ENCODE results near the gene TTN.

TTN gene

GRCh38 chr2:178692845-178693244, 114.4 kb downstream of the TTN start:
- ATAC-seq: no peak
- TF ChIP-seq PPARA (CRISPR knock-in tag; IDR thresholded peaks at IDR 0.05; ENCODE audit: borderline replicate concordance): no peak
- TF ChIP-seq ZNF8 (CRISPR knock-in tag; IDR thresholded peaks at IDR 0.05): no peak
- TF ChIP-seq ZNF565 (CRISPR knock-in tag; conservative IDR thresholded peaks at IDR 0.05; ENCODE audit: low read depth): no peak
- TF ChIP-seq TCF4 (CRISPR knock-in tag; IDR thresholded peaks at IDR 0.05; ENCODE audit: borderline replicate concordance): no peak
- no peak for TF ChIP-seq ISL1 (CRISPR knock-in tag; IDR thresholded peaks at IDR 0.05)
- no peak for TF ChIP-seq TOX (CRISPR knock-in tag; IDR thresholded peaks at IDR 0.05; ENCODE audit: borderline replicate concordance)
- no peak for TF ChIP-seq GLIS3 (CRISPR knock-in tag; IDR thresholded peaks at IDR 0.05)
- TF ChIP-seq, protein P1, sequence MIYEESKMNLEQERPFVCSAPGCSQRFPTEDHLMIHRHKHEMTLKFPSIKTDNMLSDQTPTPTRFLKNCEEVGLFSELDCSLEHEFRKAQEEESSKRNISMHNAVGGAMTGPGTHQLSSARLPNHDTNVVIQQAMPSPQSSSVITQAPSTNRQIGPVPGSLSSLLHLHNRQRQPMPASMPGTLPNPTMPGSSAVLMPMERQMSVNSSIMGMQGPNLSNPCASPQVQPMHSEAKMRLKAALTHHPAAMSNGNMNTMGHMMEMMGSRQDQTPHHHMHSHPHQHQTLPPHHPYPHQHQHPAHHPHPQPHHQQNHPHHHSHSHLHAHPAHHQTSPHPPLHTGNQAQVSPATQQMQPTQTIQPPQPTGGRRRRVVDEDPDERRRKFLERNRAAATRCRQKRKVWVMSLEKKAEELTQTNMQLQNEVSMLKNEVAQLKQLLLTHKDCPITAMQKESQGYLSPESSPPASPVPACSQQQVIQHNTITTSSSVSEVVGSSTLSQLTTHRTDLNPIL (CRISPR knock-in tag; IDR thresholded peaks at IDR 0.05; ENCODE audit: low read depth): no peak

GRCh38 chr2:178689808-178690207, 117.4 kb downstream of the TTN start:
- ATAC-seq: no peak
- TF ChIP-seq TCF4 (CRISPR knock-in tag; IDR thresholded peaks at IDR 0.05; ENCODE audit: borderline replicate concordance): no peak

- TF ChIP-seq ZNF8 (CRISPR knock-in tag; IDR thresholded peaks at IDR 0.05): no peak
- no peak for TF ChIP-seq OSR1 (CRISPR knock-in tag; IDR thresholded peaks at IDR 0.05)
- no peak for TF ChIP-seq ZNF70 (CRISPR knock-in tag; IDR thresholded peaks at IDR 0.05)
- no peak for TF ChIP-seq ISL1 (CRISPR knock-in tag; IDR thresholded peaks at IDR 0.05)
- TF ChIP-seq TCF4 (CRISPR knock-in tag; IDR thresholded peaks at IDR 0.05; ENCODE audit: borderline replicate concordance): no peak
- no peak for ATAC-seq
These were observed 123.3 kb downstream of the TTN start for GRCh38 chr2:178683877-178684276.

GRCh38 chr2:178681081-178681480, 126.1 kb downstream of the TTN start:
- ATAC-seq: no peak
- TF ChIP-seq TCF4 (CRISPR knock-in tag; IDR thresholded peaks at IDR 0.05; ENCODE audit: borderline replicate concordance) (no peak), BACH2 (CRISPR knock-in tag; IDR thresholded peaks at IDR 0.05; ENCODE audit: borderline replicate concordance) (no peak), ZNF70 (CRISPR knock-in tag; IDR thresholded peaks at IDR 0.05) (no peak), CSRNP3 (CRISPR knock-in tag; IDR thresholded peaks at IDR 0.05) (no peak), ISL1 (CRISPR knock-in tag; IDR thresholded peaks at IDR 0.05) (no peak), ARNTL (CRISPR knock-in tag; IDR thresholded peaks at IDR 0.05; ENCODE audit: borderline replicate concordance, low read depth) (no peak), ZFP3 (CRISPR knock-in tag; IDR thresholded peaks at IDR 0.05) (no peak), ZFP30 (CRISPR knock-in tag; IDR thresholded peaks at IDR 0.05) (no peak), RARB (CRISPR knock-in tag; IDR thresholded peaks at IDR 0.05) (no peak), ZNF8 (CRISPR knock-in tag; IDR thresholded peaks at IDR 0.05) (no peak), ZNF565 (CRISPR knock-in tag; conservative IDR thresholded peaks at IDR 0.05; ENCODE audit: low read depth) (no peak), SNAI2 (CRISPR knock-in tag; IDR thresholded peaks at IDR 0.05) (no peak), CSDC2 (CRISPR knock-in tag; IDR thresholded peaks at IDR 0.05) (no peak), TOX (CRISPR knock-in tag; IDR thresholded peaks at IDR 0.05; ENCODE audit: borderline replicate concordance) (no peak), PPARA (CRISPR knock-in tag; IDR thresholded peaks at IDR 0.05; ENCODE audit: borderline replicate concordance) (no peak)
- TF ChIP-seq, protein P2, sequence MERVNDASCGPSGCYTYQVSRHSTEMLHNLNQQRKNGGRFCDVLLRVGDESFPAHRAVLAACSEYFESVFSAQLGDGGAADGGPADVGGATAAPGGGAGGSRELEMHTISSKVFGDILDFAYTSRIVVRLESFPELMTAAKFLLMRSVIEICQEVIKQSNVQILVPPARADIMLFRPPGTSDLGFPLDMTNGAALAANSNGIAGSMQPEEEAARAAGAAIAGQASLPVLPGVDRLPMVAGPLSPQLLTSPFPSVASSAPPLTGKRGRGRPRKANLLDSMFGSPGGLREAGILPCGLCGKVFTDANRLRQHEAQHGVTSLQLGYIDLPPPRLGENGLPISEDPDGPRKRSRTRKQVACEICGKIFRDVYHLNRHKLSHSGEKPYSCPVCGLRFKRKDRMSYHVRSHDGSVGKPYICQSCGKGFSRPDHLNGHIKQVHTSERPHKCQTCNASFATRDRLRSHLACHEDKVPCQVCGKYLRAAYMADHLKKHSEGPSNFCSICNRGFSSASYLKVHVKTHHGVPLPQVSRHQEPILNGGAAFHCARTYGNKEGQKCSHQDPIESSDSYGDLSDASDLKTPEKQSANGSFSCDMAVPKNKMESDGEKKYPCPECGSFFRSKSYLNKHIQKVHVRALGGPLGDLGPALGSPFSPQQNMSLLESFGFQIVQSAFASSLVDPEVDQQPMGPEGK (CRISPR knock-in tag; IDR thresholded peaks at IDR 0.05; ENCODE audit: borderline replicate concordance): no peak
- TF ChIP-seq, protein P3, sequence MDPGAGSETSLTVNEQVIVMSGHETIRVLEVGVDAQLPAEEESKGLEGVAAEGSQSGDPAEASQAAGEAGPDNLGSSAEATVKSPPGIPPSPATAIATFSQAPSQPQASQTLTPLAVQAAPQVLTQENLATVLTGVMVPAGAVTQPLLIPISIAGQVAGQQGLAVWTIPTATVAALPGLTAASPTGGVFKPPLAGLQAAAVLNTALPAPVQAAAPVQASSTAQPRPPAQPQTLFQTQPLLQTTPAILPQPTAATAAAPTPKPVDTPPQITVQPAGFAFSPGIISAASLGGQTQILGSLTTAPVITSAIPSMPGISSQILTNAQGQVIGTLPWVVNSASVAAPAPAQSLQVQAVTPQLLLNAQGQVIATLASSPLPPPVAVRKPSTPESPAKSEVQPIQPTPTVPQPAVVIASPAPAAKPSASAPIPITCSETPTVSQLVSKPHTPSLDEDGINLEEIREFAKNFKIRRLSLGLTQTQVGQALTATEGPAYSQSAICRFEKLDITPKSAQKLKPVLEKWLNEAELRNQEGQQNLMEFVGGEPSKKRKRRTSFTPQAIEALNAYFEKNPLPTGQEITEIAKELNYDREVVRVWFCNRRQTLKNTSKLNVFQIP (CRISPR knock-in tag; IDR thresholded peaks at IDR 0.05; ENCODE audit: borderline replicate concordance, low read depth): no peak
- TF ChIP-seq, protein P1 (CRISPR knock-in tag; IDR thresholded peaks at IDR 0.05; ENCODE audit: low read depth): no peak

All from SK-N-SH treated with all-trans-retinoic acid at 6 μM for 48 hours (cell line).